HepG2 (cell line): ENCODE results near the gene RBCK1. TPM values are rescaled to one million over a fixed set of nuclear protein-coding genes. Genes with fewer than 3 reads are reported as not detected.
A peak's percentile ranks its signal among the peaks of the same experiment; 100 is the strongest.

ENCODE experiments used
- ELF3 ChIP-seq: IDR thresholded peaks from 2 replicates; pipeline ENCODE4 v1.6.1; 2016; ENCODE audit warnings: missing genetic modification reagents, missing compliant biosample characterization
- MZF1 ChIP-seq: sonication (generic); formaldehyde crosslinking; IDR thresholded peaks from 2 replicates; pipeline ENCODE4 v1.8.1; 2023; ENCODE audit warnings: mild to moderate bottlenecking, missing genetic modification reagents, borderline replicate concordance
- NFYC ChIP-seq: IDR thresholded peaks from 2 replicates; pipeline ENCODE4 v1.6.1; 2016; ENCODE audit warnings: missing genetic modification reagents, missing compliant biosample characterization
- NR2C2 ChIP-seq: sonication (generic); formaldehyde crosslinking; IDR thresholded peaks from 2 replicates; pipeline ENCODE4 v1.4.0; 2020; ENCODE audit warnings: missing genetic modification reagents, mild to moderate bottlenecking, moderate library complexity, borderline replicate concordance
- RXRB ChIP-seq: IDR thresholded peaks from 2 replicates; pipeline ENCODE4 v1.6.1; 2016; ENCODE audit warnings: borderline replicate concordance, missing genetic modification reagents, missing compliant biosample characterization
- SIN3A ChIP-seq: IDR thresholded peaks from 2 replicates; pipeline ENCODE4 v1.6.1; 2011; ENCODE audit warnings: low read depth, mild to moderate bottlenecking, control low read depth, low read length, borderline replicate concordance
- SIX4 ChIP-seq: sonication (generic); formaldehyde crosslinking; IDR thresholded peaks from 2 replicates; pipeline ENCODE4 v1.4.0; 2020; ENCODE audit warnings: missing genetic modification reagents
- SOX13 ChIP-seq, 3 experiments: fragments of 450-650 bp in 1 of 3; sonication (generic) in 1 of 3; formaldehyde crosslinking in 1 of 3; IDR thresholded peaks in 2 of 3; conservative IDR thresholded peaks in 1 of 3; 2 replicates each; pipeline versions ENCODE4 v1.5.0 to v1.6.1; 2016 to 2020; ENCODE audit warnings: antibody characterized with exemption in 1 of 3, mild to moderate bottlenecking in 1 of 3, missing compliant biosample characterization in 1 of 3, missing genetic modification reagents in 1 of 3, moderate library complexity in 1 of 3
- SRSF1 ChIP-seq: fragments of 200-400 bp; formaldehyde crosslinking; optimal IDR thresholded peaks from 2 replicates; pipeline ENCODE3; 2017; ENCODE audit warnings: mild to moderate bottlenecking, low read depth, low read length, moderate library complexity
- SSRP1 ChIP-seq: IDR thresholded peaks from 2 replicates; pipeline ENCODE4 v1.6.1; 2016; ENCODE audit warnings: control low read depth
- ZBTB8A ChIP-seq: sonication (generic); formaldehyde crosslinking; IDR thresholded peaks from 2 replicates; pipeline ENCODE4 v1.4.0; 2020; ENCODE audit warnings: mild to moderate bottlenecking, low read depth, missing genetic modification reagents, borderline replicate concordance
- ZC3H4 ChIP-seq: sonication (generic); formaldehyde crosslinking; IDR thresholded peaks from 2 replicates; pipeline ENCODE4 v1.4.0; 2020; ENCODE audit warnings: missing genetic modification reagents, borderline replicate concordance
- ZNF430 ChIP-seq: sonication (generic); formaldehyde crosslinking; IDR thresholded peaks from 2 replicates; pipeline ENCODE4 v1.9.0; 2021; ENCODE audit warnings: mild to moderate bottlenecking, missing genetic modification reagents
- ZNF552 ChIP-seq: sonication (generic); formaldehyde crosslinking; IDR thresholded peaks from 2 replicates; pipeline ENCODE4 v1.9.0; 2022; ENCODE audit warnings: missing genetic modification reagents, mild to moderate bottlenecking, borderline replicate concordance
- ZZZ3 ChIP-seq: sonication (generic); formaldehyde crosslinking; IDR thresholded peaks from 2 replicates; pipeline ENCODE4 v1.4.0; 2020; ENCODE audit warnings: missing genetic modification reagents, mild to moderate bottlenecking, borderline replicate concordance
- polyA plus RNA-seq, 8 experiments: library from polyadenylated mRNA; depleted of rRNA in 3 of 8; stranded (reverse) in 7 of 8; unstranded in 1 of 8; fragments of >200 nt; fragmentation: Illumina TruSeq in 4 of 8; extraction: Trizol in 4 of 8; gene quantifications; 2 replicates each; pipeline versions ENCODE4 v1.2.1 to v1.2.3, GENCODE V29; 2011 to 2016; ENCODE audit warnings: low read depth in 4 of 8, missing spikeins in 1 of 8, mixed read lengths in 1 of 8; ENCODE audit not compliant: insufficient read depth in 1 of 8
- total RNA-seq, 5 experiments: library from RNA; depleted of rRNA; stranded (reverse); fragments of >200 nt; fragmentation: Illumina TruSeq; extraction: Trizol; gene quantifications; 2 replicates each; pipeline ENCODE4 v1.2.3, GENCODE V29; 2016; ENCODE audit warnings: low read depth in 1 of 5
- TF ChIP-seq, protein P1 (sequence below): sonication (generic); formaldehyde crosslinking; IDR thresholded peaks from 2 replicates; pipeline ENCODE4 v1.5.0; 2020; ENCODE audit warnings: missing genetic modification reagents
- TF ChIP-seq, protein P2 (sequence below): sonication (generic); formaldehyde crosslinking; IDR thresholded peaks from 2 replicates; pipeline ENCODE4 v1.5.0; 2020; ENCODE audit warnings: mild to moderate bottlenecking, missing genetic modification reagents, moderate library complexity
- TF ChIP-seq, protein P3 (sequence below): sonication (generic); formaldehyde crosslinking; IDR thresholded peaks from 2 replicates; pipeline ENCODE4 v1.8.0; 2022; ENCODE audit warnings: missing genetic modification reagents, mild to moderate bottlenecking, inconsistent platforms, borderline replicate concordance
- TF ChIP-seq, protein P4 (sequence below): sonication (generic); formaldehyde crosslinking; IDR thresholded peaks from 2 replicates; pipeline ENCODE4 v1.4.0; 2020; ENCODE audit warnings: missing genetic modification reagents
- TF ChIP-seq, protein P5 (sequence below): sonication (generic); formaldehyde crosslinking; IDR thresholded peaks from 2 replicates; pipeline ENCODE4 v1.4.0; 2020; ENCODE audit warnings: missing genetic modification reagents

The RBCK1 gene
- total and polyA plus RNA-seq, 2 of the 13 experiments (the other 11 are each of a cell fraction or from before 2014, with no cell fraction given) = 149 to 215 TPM

DNA sequence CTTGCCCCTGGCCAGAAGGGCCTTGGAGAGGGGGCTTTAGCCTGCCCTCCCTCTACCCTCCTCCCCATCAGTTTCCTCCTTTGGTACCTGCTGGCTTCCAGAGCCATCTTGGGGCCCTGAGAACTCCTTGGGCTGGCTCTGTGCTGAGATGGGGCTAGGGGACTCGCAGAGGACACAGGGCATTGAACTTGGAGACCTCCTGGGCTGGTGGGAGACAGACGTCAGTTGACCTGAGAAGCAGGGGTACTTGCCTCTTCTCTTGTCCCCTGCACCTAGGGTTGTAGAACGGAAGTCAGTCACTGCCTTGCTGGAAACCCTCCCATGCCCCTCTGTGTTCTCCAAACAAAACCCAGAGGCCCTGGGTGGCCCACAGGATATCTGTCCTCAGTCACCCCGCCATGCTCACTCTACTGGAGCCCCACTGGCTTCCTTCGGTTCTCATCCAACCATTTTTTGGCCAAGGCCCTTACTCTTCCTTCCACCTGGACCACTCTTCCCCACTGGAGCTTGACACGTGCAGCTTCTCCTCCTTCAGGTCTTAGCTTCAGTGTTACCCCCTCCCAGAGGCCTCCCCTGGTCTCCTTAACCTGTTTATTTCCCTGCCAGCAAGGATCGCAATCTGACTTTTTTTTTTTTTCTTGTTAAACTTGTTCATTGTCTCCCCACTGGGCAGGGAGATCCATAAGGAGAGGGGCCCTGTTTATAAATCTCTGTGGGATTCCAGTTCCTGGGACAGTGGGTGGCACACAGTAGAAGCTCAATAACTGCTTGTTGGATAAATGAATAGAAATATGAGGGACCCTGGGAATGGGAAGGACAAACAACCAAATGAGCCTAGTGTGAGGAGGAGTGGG is 971 bp downstream of the RBCK1 start (continued):
- TF ChIP-seq SRSF1 (no peak), ZBTB8A (CRISPR knock-in tag) (peak; percentile 72; the same call in 1 of the 2 replicates), SOX13 (IDR thresholded peaks at IDR 0.05) (no peak), SOX13 (CRISPR knock-in tag; conservative IDR thresholded peaks at IDR 0.05 in 1 of 2, IDR thresholded peaks at IDR 0.05 in 1 of 2) (no peak), SIX4 (0 out of 2 replicates have a peak, but pooled peaks have one; percentile 5), ELF3 (CRISPR knock-in tag) (no peak), MZF1 (CRISPR knock-in tag) (no peak), ZC3H4 (CRISPR knock-in tag) (no peak), NR2C2 (CRISPR knock-in tag) (0 out of 2 replicates have a peak, but pooled peaks have one; percentile 12), ZZZ3 (CRISPR knock-in tag) (0 out of 2 replicates have a peak, but pooled peaks have one; percentile 47), ZNF430 (CRISPR knock-in tag) (no peak), NFYC (CRISPR knock-in tag) (no peak; the same call in 1 of the 2 replicates), ZNF552 (CRISPR knock-in tag) (no peak), SIN3A (peak; percentile 48; the same call in 1 of the 2 replicates), RXRB (CRISPR knock-in tag) (peak; percentile 19), SSRP1 (CRISPR knock-in tag) (no peak)
- TF ChIP-seq, protein P1, sequence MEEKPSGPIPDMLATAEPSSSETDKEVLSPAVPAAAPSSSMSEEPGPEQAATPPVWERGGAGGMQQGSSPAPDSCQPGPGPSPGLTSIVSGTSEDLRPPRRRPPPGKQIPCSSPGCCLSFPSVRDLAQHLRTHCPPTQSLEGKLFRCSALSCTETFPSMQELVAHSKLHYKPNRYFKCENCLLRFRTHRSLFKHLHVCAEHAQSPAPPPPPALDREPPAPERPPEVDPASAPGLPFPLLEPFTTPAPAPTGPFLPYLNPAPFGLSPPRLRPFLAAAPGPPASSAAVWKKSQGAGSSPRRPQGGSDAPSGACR = 0 out of 2 replicates have a peak, but pooled peaks have one; percentile 64
- TF ChIP-seq, protein P2, sequence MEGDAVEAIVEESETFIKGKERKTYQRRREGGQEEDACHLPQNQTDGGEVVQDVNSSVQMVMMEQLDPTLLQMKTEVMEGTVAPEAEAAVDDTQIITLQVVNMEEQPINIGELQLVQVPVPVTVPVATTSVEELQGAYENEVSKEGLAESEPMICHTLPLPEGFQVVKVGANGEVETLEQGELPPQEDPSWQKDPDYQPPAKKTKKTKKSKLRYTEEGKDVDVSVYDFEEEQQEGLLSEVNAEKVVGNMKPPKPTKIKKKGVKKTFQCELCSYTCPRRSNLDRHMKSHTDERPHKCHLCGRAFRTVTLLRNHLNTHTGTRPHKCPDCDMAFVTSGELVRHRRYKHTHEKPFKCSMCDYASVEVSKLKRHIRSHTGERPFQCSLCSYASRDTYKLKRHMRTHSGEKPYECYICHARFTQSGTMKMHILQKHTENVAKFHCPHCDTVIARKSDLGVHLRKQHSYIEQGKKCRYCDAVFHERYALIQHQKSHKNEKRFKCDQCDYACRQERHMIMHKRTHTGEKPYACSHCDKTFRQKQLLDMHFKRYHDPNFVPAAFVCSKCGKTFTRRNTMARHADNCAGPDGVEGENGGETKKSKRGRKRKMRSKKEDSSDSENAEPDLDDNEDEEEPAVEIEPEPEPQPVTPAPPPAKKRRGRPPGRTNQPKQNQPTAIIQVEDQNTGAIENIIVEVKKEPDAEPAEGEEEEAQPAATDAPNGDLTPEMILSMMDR (CRISPR knock-in tag) = no peak
- TF ChIP-seq, protein P3, sequence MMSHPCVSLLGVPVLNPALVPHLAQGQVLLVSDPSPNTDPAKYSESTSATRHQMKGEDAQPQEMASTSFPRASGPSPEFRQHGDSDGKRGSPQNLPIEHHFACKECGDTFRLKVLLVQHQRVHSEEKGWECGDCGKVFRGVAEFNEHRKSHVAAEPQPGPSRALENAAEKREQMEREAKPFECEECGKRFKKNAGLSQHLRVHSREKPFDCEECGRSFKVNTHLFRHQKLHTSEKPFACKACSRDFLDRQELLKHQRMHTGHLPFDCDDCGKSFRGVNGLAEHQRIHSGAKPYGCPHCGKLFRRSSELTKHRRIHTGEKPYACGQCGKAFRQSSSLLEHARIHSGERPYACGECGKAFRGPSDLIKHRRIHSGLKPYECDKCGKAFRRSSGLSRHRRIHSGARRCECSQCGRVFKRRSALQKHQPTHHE (CRISPR knock-in tag) = peak; percentile 90; the same call in 1 of the 2 replicates
- TF ChIP-seq, protein P4, sequence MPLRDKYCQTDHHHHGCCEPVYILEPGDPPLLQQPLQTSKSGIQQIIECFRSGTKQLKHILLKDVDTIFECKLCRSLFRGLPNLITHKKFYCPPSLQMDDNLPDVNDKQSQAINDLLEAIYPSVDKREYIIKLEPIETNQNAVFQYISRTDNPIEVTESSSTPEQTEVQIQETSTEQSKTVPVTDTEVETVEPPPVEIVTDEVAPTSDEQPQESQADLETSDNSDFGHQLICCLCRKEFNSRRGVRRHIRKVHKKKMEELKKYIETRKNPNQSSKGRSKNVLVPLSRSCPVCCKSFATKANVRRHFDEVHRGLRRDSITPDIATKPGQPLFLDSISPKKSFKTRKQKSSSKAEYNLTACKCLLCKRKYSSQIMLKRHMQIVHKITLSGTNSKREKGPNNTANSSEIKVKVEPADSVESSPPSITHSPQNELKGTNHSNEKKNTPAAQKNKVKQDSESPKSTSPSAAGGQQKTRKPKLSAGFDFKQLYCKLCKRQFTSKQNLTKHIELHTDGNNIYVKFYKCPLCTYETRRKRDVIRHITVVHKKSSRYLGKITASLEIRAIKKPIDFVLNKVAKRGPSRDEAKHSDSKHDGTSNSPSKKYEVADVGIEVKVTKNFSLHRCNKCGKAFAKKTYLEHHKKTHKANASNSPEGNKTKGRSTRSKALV (CRISPR knock-in tag) = 0 out of 2 replicates have a peak, but pooled peaks have one; percentile 55
- TF ChIP-seq, protein P5, sequence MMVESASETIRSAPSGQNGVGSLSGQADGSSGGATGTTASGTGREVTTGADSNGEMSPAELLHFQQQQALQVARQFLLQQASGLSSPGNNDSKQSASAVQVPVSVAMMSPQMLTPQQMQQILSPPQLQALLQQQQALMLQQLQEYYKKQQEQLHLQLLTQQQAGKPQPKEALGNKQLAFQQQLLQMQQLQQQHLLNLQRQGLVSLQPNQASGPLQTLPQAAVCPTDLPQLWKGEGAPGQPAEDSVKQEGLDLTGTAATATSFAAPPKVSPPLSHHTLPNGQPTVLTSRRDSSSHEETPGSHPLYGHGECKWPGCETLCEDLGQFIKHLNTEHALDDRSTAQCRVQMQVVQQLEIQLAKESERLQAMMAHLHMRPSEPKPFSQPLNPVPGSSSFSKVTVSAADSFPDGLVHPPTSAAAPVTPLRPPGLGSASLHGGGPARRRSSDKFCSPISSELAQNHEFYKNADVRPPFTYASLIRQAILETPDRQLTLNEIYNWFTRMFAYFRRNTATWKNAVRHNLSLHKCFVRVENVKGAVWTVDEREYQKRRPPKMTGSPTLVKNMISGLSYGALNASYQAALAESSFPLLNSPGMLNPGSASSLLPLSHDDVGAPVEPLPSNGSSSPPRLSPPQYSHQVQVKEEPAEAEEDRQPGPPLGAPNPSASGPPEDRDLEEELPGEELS (CRISPR knock-in tag) = no peak; the same call in 1 of the 2 replicates
